GM19438 (cell line): ENCODE data around the gene CYSRT1.
"Not testable (repeated sequence)": the region's sequence is repeated elsewhere in the genome, so short reads cannot be mapped to it uniquely, and the experiment has no call there.

Experiments used
- ATAC-seq: cut with Tn5 transposase; IDR thresholded peaks from one replicate; pipeline ENCODE4 v1.9.1; 2021; ENCODE audit warnings: low read depth; ENCODE audit not compliant: unreplicated experiment

The CYSRT1 gene

DNA sequence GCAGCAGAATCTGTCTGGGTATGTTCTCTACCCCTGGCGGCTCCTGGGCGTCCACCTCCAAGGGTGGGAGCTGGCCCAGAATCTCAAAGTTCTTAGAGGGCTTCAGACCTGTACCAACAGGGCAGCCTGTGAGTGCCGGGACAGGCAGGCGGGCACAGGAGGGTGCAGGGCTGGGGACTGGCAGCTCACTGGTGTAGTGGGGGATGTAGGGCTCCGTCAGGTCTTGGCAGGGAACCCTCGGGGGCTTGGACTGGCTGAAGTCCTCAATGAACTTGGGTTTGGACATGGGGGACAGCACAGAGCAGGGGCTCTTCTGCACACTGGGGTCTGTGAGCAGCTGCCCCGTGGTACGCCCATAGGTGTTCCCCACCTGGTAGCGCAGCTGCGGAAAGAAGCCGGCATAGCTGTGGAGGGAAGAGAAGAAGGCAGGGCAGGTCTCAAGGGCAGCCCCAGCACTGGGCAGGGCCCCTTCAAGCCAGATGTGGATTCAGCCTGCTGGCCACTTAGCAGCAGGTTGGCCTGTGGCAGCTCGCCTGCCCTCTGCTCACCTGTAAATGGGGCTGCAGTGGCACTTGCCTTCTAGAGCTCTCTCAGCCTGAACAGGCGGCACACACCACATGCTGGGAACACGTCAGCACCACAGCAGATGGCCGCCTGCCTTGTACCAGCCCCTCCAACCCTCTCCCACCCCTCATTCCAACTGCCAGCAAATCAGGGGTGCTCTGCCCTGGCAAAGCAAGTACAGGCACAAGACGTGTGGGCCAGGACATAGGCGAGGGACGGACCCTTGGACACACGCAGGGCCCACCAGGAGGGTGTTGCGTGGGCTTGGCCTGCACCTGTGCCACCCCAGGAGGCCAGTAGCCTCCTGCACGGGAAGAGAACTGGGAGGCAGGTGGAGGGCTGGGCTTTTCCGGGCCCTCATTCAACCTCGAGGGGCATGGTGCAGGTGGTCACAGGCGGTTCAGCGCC lies 20.8 kb downstream of the CYSRT1 start:
- no peak for ATAC-seq

DNA sequence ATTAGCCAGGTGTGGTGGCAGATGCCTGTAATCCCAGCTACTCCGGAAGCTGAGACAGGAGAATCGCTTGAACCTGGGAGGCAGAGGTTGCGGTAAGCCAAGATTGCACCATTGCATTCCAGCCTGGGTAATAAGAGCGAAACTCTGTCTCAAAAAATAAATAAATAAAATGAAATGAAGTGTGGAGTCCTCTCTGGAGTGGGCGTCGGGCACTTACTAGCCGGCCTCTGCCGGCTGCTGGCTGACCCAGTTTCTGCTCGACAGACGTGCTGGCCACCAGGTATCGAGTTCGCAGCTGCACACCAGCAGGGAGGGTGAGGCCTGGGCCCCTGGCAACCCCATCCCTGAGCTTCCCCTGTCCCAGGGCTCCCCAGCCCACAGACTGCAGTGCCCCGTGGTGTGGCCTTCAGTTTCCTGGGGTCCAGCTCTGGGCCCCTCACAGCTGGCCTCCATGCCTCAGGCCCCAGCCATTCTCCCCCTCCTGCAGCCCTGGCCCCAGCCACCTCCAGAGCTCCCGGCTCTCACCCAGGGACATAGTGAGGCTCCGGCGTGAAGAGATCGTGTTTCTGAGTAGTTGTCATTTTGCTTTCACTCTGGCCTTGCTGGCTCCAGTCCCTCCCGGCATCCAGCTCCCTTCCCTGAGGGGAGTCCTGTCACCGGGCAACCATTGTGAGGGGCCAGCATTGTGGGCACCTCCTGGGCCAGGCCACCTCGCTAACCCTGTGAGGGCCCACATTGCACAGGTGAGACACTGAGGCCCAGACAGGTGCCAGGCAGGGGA lies 22.4 kb downstream of the CYSRT1 start:
- ATAC-seq, result no peak

DNA sequence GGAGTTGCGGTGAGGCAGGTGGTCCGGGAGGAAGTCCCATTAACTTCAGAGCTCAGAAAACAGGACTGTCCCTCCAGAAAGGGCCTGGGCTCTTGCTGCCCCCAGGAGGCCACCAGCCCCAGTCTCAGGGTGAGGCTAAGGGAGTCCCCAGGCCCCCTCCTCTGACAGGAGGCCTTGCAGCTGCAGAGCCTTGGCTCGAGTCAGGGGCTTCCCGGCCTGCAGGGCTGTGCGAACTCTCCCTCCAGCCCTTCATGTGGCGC lies 22.9 kb downstream of the CYSRT1 start:
- no peak for ATAC-seq

DNA sequence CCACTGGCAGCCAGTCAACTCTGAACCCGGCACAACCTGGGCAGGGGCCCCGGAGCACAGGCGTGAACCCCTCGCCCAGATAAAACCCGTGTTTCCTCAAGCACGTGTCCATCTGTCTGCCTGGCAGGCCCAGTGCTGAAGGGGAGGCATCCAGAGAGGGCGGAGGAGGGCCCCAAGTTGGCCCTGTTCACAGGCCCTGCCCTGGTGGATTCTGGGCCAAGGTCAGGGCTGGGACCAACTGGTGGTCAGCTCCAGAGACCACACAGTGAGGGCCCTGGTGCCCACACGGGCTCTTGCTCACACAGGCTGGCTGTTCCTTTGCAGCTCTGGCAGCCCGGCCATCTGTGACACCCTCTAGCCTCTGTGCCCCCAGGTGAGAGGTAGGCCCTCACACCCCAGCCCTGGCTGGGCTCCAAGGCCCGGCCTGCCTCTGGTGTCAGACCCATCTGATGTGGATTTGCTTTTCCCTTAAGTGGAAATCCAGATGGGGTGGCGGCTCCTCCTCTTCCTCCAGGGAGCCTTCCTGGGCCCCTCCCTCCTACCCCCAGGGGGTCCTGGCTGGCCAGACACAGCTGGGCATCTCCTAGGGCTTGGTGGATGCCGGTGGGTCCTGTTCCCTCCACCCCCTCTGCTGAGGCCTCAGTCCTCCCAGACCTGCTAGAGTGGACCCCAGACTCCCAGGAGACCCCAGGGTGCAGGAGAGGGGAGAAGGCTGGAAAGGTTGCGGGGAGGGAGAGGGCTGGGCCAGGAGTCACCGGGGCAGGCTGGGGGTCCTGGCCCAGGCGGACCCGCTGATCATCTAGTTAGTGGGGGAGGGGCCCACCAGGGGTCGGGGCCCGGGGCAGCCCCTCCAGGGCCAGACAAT lies 25.6 kb downstream of the CYSRT1 start:
- no peak for ATAC-seq

DNA sequence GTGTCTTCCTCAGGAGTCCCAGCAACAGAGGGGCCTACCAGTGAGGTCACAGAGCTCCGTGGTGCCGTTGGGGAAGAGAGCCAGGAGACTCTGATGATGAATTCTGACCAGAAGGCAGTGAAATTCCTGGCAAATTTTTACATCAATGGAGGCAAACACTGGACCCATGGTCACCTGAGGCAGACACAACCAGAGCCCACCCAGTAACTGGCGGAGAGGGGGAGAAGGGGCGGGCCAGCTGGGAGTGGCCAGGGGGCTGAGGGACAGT lies 26.2 kb downstream of the CYSRT1 start, which contains the start of gene STPG3:
Gene STPG3, plus strand, starts transcription at position 93 of the 268 bp plus-strand sequence. Its CDS starts 1 bp downstream, at position 94.
- no peak for ATAC-seq

DNA sequence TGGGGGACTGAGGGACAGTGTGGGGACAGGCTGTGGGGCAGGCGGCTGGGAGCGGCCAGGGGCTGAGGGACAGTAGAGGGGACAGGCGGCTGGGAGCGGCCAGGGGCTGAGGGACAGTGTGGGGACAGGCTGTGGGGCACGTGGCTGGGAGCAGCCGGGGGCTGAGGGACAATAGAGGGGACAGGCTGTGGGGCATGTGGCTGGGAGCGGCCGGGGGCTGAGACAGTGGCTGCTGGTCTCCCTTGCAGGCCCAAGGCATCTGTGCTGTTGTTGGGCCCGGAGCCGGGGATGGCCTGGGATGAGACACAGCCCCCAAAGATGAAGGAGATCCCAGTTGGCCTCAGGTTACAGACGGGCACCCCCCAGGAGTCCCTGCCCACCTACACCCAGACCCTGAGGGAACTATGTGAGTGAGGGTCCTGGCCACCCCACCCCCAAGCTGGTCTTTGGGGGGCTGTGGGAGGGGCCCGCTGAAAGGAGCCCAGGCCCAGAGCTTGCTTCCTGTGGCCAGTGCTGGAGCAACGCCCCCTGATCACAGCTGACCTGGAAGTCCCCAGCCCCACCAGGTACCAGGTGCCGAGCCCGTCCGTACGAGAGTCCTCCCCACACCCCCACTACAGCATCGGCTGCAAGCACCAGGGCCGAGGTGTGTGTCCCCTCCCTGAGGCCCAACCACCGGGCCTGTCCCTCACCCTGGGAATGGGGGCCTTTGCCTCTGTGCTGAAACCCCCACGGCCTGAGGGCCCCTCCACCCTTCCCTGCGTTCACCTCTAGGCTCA lies 26.7 kb downstream of the CYSRT1 start:
- no peak for ATAC-seq

DNA sequence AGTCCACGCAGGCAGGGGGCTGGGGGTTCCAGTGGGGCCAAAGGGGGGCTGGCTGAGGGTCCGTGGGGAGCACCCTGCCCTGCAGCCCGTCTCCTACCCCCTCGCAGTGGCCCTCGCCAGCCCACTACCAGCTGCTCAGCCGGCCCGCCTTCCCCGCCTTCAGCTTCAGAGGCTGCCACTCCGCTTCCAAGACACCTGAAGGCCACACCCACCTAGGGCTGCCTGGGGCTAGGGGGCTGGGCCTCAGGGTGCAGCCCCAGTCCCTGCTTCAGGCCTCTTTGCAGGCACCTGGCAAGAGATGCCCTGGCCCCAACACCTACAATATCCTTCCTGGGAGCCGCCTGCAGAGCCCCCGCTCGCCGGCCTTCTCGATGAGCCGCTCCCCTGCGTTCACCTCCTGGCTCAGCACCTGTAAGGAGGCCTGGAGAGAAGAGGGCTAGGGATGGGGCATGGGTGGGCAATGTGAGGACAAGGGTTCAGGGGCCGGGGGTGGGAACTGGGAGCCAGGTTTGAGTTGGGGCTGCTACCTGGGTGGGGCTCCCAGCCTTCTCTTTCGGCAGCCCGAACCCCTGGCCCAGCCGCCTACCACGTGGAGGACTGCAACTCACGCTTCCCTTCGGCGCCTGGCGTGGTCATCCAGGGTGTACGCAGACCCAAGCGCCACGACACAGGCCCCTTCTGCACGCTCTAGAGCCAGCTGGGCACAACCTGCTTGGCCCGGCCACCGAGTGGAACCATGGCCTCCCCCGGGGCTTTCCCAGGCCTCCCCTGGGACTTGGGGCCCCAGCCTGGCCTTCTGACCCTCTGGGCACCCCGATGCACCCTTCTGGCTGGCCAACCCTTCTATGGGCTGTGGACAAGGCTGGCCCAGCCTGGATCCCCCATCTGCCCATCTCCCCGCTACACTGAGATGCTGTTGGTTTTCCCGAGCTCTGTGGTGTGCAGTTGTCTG lies 27.9 kb downstream of the CYSRT1 start:
- ATAC-seq, result no peak

DNA sequence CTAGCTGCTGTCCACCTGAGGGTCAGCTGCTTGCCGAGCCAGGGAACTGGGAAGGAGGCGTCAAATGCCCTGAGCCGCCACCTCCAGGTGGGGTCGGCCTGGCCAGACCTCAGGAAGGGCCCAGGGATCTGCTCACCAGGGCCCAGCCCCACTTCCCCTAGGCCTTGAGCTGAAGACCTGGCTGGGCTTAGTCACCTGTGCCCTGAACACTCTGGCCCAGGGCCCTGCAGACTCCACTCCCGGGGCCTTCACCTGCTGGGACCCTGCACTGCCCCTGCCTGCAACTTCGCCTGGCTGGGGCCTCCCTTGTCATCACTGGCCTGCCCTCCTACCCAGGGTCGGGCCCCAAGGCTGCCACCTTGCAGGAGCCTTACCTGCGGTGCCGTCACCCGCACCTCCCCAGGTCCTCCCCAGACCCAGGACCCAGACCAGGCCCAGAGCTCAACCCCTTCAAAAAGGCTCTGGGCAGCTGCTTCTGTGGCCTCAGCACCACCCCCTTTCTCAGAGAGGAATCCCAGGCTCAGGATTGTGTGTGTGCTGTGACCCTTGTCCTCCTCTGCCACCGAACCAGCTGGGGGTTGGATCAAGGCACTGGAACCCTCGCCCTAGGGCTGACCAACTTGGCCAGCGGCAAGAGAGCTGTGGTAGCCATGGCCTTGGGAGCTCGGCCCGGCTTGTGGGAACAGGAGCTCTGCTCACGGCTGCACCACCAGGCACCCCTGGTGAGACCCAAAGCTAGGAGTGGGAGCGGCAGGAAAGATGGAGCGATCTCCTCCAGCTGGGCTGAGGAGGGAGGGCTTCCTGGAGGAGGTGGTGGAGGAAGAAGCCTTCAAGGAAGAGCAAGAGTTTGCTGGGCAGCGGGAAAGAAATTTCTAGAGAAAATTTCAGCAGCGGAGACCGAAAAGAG lies 29.0 kb downstream of the CYSRT1 start:
- ATAC-seq, result no peak

DNA sequence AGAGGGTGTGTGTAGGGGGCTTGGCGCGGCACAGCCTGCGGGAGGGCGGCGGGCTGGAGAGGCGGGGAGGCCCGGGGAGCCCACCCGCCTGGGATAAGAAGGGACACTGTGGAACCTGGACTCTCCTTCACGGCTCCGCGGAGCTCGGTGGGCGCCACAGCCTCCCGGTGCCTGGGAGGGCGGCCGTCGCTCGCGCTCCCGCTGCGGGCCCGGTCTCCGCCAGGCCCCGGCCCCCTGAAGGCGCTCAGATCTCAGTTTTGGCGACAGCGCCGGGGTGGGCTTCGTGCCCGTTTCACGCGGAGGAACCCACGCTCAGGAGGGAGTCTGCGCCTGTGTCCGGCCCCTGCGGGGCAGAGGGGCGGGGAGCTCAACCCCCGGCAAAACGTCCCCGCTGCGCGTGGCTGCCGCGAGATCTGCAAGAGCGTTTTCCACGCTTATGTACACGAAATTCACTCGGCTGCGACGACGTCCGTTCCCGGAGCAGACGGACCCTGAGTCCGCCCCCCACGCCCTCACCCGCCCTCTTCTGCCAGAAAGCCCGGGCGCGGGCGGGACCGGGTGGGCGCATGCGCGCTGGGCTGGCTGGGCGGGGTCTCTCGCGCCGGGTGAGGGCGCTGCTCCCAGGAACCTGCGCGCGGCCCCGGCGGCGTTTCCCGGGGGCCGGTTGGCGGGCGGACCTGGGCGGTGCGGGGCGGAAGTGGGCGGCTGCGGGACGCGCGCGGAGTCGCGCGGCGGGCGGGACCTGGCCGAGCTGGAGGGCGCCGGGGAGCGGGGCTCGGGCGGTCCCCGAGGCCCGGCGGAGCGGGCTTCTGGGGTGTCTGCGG lies 29.9 kb downstream of the CYSRT1 start, which contains the start of gene NELFB:
Gene NELFB, plus strand, starts transcription at position 704 of the 824 bp plus-strand sequence.
- ATAC-seq, result peak; percentile 69

DNA sequence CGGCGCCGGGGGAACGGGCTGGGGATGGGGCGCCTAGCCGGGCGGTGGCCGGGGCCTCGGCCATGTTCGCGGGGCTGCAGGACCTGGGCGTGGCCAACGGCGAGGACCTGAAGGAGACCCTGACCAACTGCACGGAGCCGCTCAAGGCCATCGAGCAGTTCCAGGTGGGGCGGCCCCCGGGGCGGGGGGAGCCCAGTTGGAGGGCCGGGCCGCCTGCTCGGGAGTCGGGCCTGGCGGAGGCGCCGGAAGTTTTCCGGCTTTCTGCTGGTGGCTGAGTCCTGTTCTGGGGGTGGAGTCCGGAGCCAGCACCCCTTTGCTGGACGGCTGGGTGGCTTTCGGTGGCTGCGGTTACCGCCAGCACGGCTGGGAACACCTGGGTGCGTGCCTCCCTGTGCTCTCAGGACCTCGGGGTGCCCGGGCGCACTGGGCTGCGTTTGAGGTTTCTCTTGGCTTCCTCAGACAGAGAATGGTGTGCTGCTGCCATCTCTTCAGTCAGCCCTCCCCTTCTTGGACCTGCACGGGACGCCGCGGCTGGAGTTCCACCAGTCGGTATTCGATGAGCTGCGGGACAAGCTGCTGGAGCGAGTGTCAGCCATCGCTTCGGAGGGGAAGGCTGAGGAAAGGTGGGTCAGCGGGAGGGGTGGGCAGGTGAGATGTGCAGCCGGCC lies 30.6 kb downstream of the CYSRT1 start:
- ATAC-seq, result peak; percentile 30

DNA sequence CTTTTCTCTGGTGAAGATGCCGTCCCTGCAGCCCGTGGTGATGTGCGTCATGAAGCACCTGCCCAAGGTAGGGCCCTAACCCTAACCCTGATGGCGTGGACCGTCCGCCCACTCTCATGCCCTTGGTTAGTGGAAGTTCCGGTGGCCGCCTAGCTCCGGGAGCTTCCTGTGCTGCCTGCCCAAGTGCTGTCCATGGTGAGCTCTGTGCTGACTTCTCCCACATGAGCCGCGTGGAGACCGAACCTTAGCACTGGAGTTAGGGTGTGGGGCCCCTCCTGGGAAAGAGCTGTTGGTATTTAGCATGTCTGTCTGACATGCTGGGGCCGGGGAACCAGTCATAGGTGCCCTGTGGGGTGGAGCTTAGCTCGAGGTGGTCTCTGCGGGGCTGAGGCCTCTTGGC lies 31.4 kb downstream of the CYSRT1 start:
- no peak for ATAC-seq

DNA sequence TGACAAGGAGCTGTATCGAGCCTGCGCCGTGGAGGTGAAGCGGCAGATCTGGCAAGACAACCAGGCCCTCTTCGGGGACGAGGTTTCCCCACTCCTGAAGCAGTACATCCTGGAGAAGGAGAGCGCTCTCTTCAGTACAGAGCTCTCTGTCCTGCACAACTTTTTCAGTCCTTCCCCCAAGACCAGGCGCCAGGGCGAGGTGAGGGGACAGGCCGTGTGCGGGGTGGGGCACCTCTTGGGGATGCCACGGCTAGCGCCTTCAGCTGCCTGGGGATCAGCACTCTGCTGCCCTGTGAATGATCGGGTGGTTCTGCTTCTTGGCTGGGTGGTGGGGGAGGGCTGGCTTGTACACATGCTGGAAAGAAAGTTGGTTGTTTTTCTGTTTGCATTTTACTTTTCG lies 31.9 kb downstream of the CYSRT1 start:
- ATAC-seq, result no peak

DNA sequence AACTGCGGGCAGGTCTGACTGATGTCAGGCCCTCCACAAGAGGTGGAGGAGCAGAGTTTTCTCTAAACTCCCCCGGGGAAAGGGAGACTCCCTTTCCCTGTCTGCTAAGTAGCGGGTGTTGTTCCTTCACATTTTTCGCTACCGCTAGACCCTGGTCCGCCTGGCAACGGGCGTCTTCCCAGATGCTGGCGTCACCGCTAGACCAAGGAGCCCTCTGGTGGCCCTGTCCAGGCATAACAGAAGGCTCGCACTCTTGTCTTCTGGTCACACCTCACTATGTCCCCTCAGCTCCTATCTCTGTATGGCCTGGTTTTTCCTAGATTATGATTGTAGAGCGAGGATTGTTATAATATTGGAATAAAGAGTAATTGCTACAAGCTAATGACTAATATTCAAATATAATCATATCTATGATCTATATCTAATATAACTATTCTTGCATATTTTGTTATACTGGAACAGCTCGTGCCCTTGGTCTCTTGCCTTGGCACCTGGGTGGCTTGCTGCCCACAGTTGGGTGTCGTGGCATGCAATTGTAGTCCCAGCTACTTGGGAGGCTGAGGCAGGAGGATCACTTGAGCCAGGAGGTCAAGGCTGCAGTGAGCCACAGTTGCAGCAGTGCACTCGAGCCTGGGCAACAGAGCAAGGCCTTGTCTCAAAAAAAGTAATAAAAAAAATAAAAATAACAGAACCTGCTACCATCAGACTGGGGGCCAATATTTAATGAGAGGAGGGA lies 37.4 kb downstream of the CYSRT1 start:
- not testable (repeated sequence) for ATAC-seq

DNA sequence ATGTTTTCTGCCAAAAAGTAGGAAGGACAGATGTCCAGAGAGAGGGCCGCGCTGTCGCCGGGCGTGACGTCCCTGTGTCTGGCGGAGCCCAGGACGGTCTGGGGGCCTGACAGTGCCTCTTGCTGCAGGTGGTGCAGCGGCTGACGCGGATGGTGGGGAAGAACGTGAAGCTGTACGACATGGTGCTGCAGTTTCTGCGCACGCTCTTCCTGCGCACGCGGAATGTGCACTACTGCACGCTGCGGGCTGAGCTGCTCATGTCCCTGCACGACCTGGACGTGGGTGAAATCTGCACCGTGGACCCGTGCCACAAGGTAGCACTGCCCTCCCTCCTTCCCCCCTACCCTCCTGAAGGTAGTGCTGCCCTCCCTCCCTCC lies 37.9 kb downstream of the CYSRT1 start:
- no peak for ATAC-seq

DNA sequence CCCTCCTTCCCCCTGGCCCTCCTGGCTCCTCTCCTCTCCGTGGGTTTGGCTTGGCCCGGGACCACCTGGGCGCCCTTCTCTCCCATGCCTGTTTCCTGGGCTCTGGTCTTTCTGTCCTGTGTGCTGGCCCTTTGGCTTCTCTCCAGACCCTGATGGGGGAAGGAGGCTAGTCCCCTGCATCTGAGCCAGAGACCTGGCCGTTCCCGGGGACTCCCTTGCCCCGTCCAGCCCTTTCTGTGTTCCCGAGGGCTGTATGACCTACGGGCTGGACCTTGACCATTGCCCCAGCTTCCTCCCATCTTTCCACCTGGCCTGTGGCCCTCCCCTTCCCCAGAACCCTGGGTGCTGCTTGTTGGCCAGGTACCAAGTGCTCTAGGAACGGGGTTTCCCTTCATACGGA lies 38.5 kb downstream of the CYSRT1 start:
- ATAC-seq, result no peak

DNA sequence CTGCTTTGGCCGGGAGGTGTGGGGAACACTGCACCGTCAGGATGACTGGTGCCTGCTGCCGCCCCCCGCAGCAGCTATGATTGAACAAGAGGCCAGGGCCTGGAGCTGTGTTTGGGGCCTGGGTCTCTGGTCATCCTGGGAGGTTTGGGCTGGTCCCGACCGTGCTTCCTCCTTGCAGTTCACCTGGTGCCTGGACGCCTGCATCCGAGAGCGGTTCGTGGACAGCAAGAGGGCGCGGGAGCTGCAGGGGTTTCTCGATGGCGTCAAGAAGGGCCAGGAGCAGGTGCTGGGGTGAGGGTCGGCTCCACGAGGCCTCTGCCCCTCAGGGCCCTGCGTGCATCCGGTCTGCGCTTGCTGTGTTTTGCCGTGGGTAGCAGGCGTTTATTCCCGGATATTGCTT lies 39.1 kb downstream of the CYSRT1 start:
- ATAC-seq, result no peak
